ENCODE data around the gene CDH8.

DNA sequence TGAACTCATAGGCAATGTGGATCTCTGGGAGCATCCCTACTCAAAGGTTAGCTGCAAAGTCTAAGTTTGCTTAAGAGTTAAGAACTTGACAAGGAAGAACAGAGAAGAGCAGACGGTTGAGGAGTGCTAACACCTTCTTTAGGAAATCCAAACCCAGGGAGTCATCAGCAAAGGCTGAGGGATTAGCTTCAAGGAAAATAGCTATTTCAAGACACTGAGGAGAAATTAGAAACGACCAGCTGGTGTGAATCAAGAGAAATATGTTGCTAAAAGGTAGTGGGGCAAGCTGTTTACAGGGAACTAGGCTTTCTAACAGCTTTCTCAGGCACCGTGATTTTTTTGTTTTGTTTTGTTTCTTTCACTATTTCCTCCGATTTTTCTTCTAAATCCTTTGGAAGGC is 90.7 kb downstream of the CDH8 start:
- TF ChIP-seq POLR2AphosphoS5 (IDR thresholded peaks at IDR 0.05; ENCODE audit: insufficient read depth in 1 of 2, low read depth in 1 of 2): no peak
- TF ChIP-seq, protein P1, sequence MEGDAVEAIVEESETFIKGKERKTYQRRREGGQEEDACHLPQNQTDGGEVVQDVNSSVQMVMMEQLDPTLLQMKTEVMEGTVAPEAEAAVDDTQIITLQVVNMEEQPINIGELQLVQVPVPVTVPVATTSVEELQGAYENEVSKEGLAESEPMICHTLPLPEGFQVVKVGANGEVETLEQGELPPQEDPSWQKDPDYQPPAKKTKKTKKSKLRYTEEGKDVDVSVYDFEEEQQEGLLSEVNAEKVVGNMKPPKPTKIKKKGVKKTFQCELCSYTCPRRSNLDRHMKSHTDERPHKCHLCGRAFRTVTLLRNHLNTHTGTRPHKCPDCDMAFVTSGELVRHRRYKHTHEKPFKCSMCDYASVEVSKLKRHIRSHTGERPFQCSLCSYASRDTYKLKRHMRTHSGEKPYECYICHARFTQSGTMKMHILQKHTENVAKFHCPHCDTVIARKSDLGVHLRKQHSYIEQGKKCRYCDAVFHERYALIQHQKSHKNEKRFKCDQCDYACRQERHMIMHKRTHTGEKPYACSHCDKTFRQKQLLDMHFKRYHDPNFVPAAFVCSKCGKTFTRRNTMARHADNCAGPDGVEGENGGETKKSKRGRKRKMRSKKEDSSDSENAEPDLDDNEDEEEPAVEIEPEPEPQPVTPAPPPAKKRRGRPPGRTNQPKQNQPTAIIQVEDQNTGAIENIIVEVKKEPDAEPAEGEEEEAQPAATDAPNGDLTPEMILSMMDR (IDR thresholded peaks at IDR 0.05): no peak

Data from vagina (tissue), 2 donors.